ENCODE results near the gene RANBP10.

RANBP10 gene

GRCh38 chr16:67825906-67826305 is 19.5 kb upstream of the RANBP10 start:
- DNase-seq (ENCODE audit: low read depth), result no peak

- no peak for DNase-seq (ENCODE audit: low read depth)
These were observed 18.8 kb upstream of the RANBP10 start for GRCh38 chr16:67825119-67825518.

GRCh38 chr16:67822511-67822910 is 16.2 kb upstream of the RANBP10 start:
- no peak for DNase-seq (ENCODE audit: low read depth)

GRCh38 chr16:67820608-67821259 is 14.4 kb upstream of the RANBP10 start:
- DNase-seq (ENCODE audit: low read depth), result no peak

GRCh38 chr16:67814567-67814966 is 8.2 kb upstream of the RANBP10 start:
- no peak for DNase-seq (ENCODE audit: low read depth)

GRCh38 chr16:67811899-67812298 is 5.5 kb upstream of the RANBP10 start:
- DNase-seq (ENCODE audit: low read depth), result no peak

GRCh38 chr16:67807148-67807682 is 855 bp upstream of the RANBP10 start:
- no peak for DNase-seq (ENCODE audit: low read depth)

- no peak for DNase-seq (ENCODE audit: low read depth)
These were observed 487 bp downstream of the RANBP10 start for GRCh38 chr16:67805718-67806427.

- DNase-seq (ENCODE audit: low read depth), result no peak
These were observed 1.4 kb downstream of the RANBP10 start for GRCh38 chr16:67804853-67805542.

GRCh38 chr16:67803894-67804293 is 2.5 kb downstream of the RANBP10 start:
- DNase-seq (ENCODE audit: low read depth), result no peak

GRCh38 chr16:67801883-67802282 is 4.5 kb downstream of the RANBP10 start:
- no peak for DNase-seq (ENCODE audit: low read depth)

GRCh38 chr16:67801241-67801640 is 5.1 kb downstream of the RANBP10 start:
- no peak for DNase-seq (ENCODE audit: low read depth)

- DNase-seq (ENCODE audit: low read depth), result no peak
These were observed 5.9 kb downstream of the RANBP10 start for GRCh38 chr16:67800338-67800926.

- DNase-seq (ENCODE audit: low read depth), result no peak
These were observed 10.2 kb downstream of the RANBP10 start for GRCh38 chr16:67796099-67796718.

- no peak for DNase-seq (ENCODE audit: low read depth)
These were observed 16.3 kb downstream of the RANBP10 start for GRCh38 chr16:67790071-67790470.

- no peak for DNase-seq (ENCODE audit: low read depth)
These were observed 19.9 kb downstream of the RANBP10 start for GRCh38 chr16:67786491-67786890.

- DNase-seq (ENCODE audit: low read depth), result no peak
These were observed 23.0 kb downstream of the RANBP10 start for GRCh38 chr16:67783353-67783725.

GRCh38 chr16:67782567-67783352 is 23.6 kb downstream of the RANBP10 start:
- DNase-seq (ENCODE audit: low read depth), result no peak

GRCh38 chr16:67781565-67781921 is 24.8 kb downstream of the RANBP10 start:
- DNase-seq (ENCODE audit: low read depth), result no peak

GRCh38 chr16:67780847-67781564 is 25.4 kb downstream of the RANBP10 start:
- DNase-seq (ENCODE audit: low read depth), result no peak

All from HS-5 (cell line).